H1 (cell line): ENCODE measurements around the gene ADAMTS3. TPM values are rescaled to one million over a fixed set of nuclear protein-coding genes. Genes with fewer than 3 reads are reported as not detected.

Source experiments
- CTCF ChIA-PET: fragments of 300-600 bp; sonication (Branson Sonifier 250); formaldehyde crosslinking; loops from one replicate; lab custom pipeline; 2021; ENCODE audit not compliant: partially characterized antibody; lab: Charles Lee
- POLR2A ChIA-PET: fragments of 300-600 bp; sonication (Branson Sonifier 250); formaldehyde crosslinking; loops from one replicate; lab custom pipeline; 2021; ENCODE audit warnings: inconsistent platforms; ENCODE audit not compliant: partially characterized antibody; lab: Charles Lee
- DNase-seq, 2 experiments: peaks; one replicate each; pipeline versions ENCODE4 v3.0.0 to v3.0.0-alpha.2; 2010 to 2022; ENCODE audit warnings: low spot score in 2 of 2, low read depth in 1 of 2, mixed read lengths in 1 of 2
- FAIRE-seq: peaks from 2 replicates; lab custom pipeline; 2011; peaks lifted over from hg19 to GRCh38; lab: Jason Lieb, UNC
- H2AFZ ChIP-seq: 2 replicates; pipeline ENCODE4 v1.8.1; 2012; ENCODE audit warnings: low read length, inconsistent platforms
- H2AK5ac ChIP-seq: 2 replicates; pipeline ENCODE4 v1.6.1; 2013; ENCODE audit warnings: low read depth, low read length
- H2BK120ac ChIP-seq: replicated peaks from 2 replicates; pipeline ENCODE3; 2013; ENCODE audit warnings: low read depth, low read length, inconsistent platforms
- H2BK12ac ChIP-seq: 2 replicates; pipeline ENCODE4 v1.6.1; 2013; ENCODE audit warnings: low read depth, low read length
- H2BK15ac ChIP-seq: 2 replicates; pipeline ENCODE4 v1.6.1; 2013; ENCODE audit warnings: low read length
- H2BK20ac ChIP-seq: 2 replicates; pipeline ENCODE4 v1.6.1; 2013; ENCODE audit warnings: low read length
- H2BK5ac ChIP-seq: 2 replicates; pipeline ENCODE4 v1.6.1; 2013; ENCODE audit warnings: low read depth, low read length
- H3K14ac ChIP-seq: 2 replicates; pipeline ENCODE4 v1.6.1; 2013; ENCODE audit warnings: inconsistent platforms; ENCODE audit not compliant: insufficient read length
- H3K18ac ChIP-seq: 2 replicates; pipeline ENCODE4 v1.6.1; 2013; ENCODE audit warnings: low read length; ENCODE audit errors: extremely low read depth
- H3K23ac ChIP-seq: 2 replicates; pipeline ENCODE4 v1.6.1; 2013; ENCODE audit warnings: inconsistent platforms; ENCODE audit not compliant: insufficient read length
- H3K23me2 ChIP-seq: 2 replicates; pipeline ENCODE4 v1.6.1; 2013; ENCODE audit warnings: low read depth, low read length
- H3K27ac ChIP-seq: 2 replicates; pipeline ENCODE4 v1.6.1; 2011; ENCODE audit warnings: low read depth, low read length, inconsistent platforms
- H3K27me3 ChIP-seq, 4 experiments: replicated peaks in 1 of 4; 1 replicate in 1 of 4; 2 replicates in 3 of 4; pipeline versions ENCODE4 v1.6.1 to v1.8.1; 2011 to 2013; ENCODE audit warnings: low read length in 3 of 4, mild to moderate bottlenecking in 3 of 4, inconsistent platforms in 2 of 4, mixed read lengths in 2 of 4, moderate library complexity in 1 of 4; ENCODE audit not compliant: control insufficient read depth in 3 of 4, insufficient read depth in 3 of 4; ENCODE audit errors: extremely low read depth in 1 of 4
- H3K36me3 ChIP-seq, 4 experiments: 2 replicates each; pipeline versions ENCODE4 v1.6.1 to v1.8.1; 2011 to 2013; ENCODE audit warnings: mild to moderate bottlenecking in 4 of 4, low read length in 3 of 4, moderate library complexity in 2 of 4, control low read depth in 1 of 4, inconsistent platforms in 1 of 4; ENCODE audit not compliant: insufficient read depth in 4 of 4, control insufficient read depth in 2 of 4
- H3K4ac ChIP-seq: replicated peaks from 2 replicates; pipeline ENCODE3; 2013; ENCODE audit warnings: low read length, low read depth, mixed read lengths, inconsistent platforms; ENCODE audit not compliant: insufficient read length
- H3K4me1 ChIP-seq, 4 experiments: replicated peaks in 1 of 4; 1 replicate in 1 of 4; 2 replicates in 3 of 4; pipeline versions ENCODE4 v1.6.1 to v1.8.1; 2011 to 2013; ENCODE audit warnings: low read length in 3 of 4, inconsistent platforms in 2 of 4, mixed read lengths in 1 of 4; ENCODE audit not compliant: insufficient read depth in 4 of 4, control insufficient read depth in 3 of 4
- H3K4me2 ChIP-seq, 2 experiments: 2 replicates each; pipeline versions ENCODE4 v1.6.1 to v1.8.1; 2011 to 2013; ENCODE audit warnings: low read depth in 2 of 2, low read length in 2 of 2, control low read depth in 1 of 2, inconsistent platforms in 1 of 2, mild to moderate bottlenecking in 1 of 2; ENCODE audit not compliant: insufficient read depth in 1 of 2
- H3K4me3 ChIP-seq, 4 experiments: fragments of 200-600, 300-600 bp in 1 of 4; sonication (generic), shearing (Covaris generic), sonication (Bioruptor Twin) in 1 of 4; 2 replicates each; pipeline versions ENCODE4 v1.5.1 to v1.8.1; 2011 to 2016; ENCODE audit warnings: low read length in 4 of 4, low read depth in 3 of 4, control low read depth in 2 of 4, inconsistent platforms in 2 of 4, mild to moderate bottlenecking in 2 of 4, mixed read lengths in 1 of 4, moderate library complexity in 1 of 4; ENCODE audit not compliant: insufficient read depth in 2 of 4; ENCODE audit errors: extremely low read depth in 1 of 4
- H3K56ac ChIP-seq: replicated peaks from 2 replicates; pipeline ENCODE3; 2013; ENCODE audit warnings: low read depth, mild to moderate bottlenecking, mixed read lengths, low read length, inconsistent platforms; ENCODE audit not compliant: insufficient read length
- H3K79me1 ChIP-seq: 2 replicates; pipeline ENCODE4 v1.6.1; 2013; ENCODE audit warnings: low read depth, low read length, control low read depth
- H3K79me2 ChIP-seq, 2 experiments: 2 replicates each; pipeline versions ENCODE4 v1.6.1 to v1.8.1; 2012 to 2013; ENCODE audit warnings: low read length in 2 of 2, mild to moderate bottlenecking in 2 of 2, inconsistent platforms in 1 of 2; ENCODE audit not compliant: insufficient read depth in 2 of 2, control insufficient read depth in 1 of 2
- H3K9ac ChIP-seq, 4 experiments: replicated peaks in 1 of 4; 1 replicate in 1 of 4; 2 replicates in 3 of 4; pipeline versions ENCODE4 v1.6.1 to v1.8.1; 2011 to 2013; ENCODE audit warnings: low read depth in 3 of 4, low read length in 3 of 4, control low read depth in 2 of 4, mild to moderate bottlenecking in 2 of 4, moderate library complexity in 2 of 4, inconsistent platforms in 1 of 4; ENCODE audit errors: extremely low read depth in 1 of 4
- H3K9me3 ChIP-seq, 2 experiments: 2 replicates each; pipeline versions ENCODE4 v1.6.1 to v1.8.1; 2012 to 2013; ENCODE audit warnings: mild to moderate bottlenecking in 2 of 2, moderate library complexity in 2 of 2, control low read depth in 1 of 2, inconsistent platforms in 1 of 2, low read depth in 1 of 2, low read length in 1 of 2, mixed read lengths in 1 of 2; ENCODE audit not compliant: insufficient read depth in 2 of 2
- H4K20me1 ChIP-seq, 2 experiments: replicated peaks in 1 of 2; 2 replicates each; pipeline versions ENCODE3 to v1.8.1; 2011 to 2013; ENCODE audit warnings: inconsistent platforms in 2 of 2, low read length in 2 of 2, mild to moderate bottlenecking in 1 of 2; ENCODE audit not compliant: insufficient read depth in 2 of 2, control insufficient read depth in 1 of 2
- H4K5ac ChIP-seq: 2 replicates; pipeline ENCODE4 v1.6.1; 2013; ENCODE audit warnings: low read length, low read depth, mixed read lengths, inconsistent platforms; ENCODE audit not compliant: insufficient read length
- H4K8ac ChIP-seq: 2 replicates; pipeline ENCODE4 v1.8.0; 2013; ENCODE audit warnings: mild to moderate bottlenecking, moderate library complexity, low read length, inconsistent platforms; ENCODE audit not compliant: insufficient read depth; ENCODE audit errors: extremely low read depth
- H4K91ac ChIP-seq: replicated peaks from 2 replicates; pipeline ENCODE3; 2013; ENCODE audit warnings: low read length, mixed read lengths, inconsistent platforms; ENCODE audit not compliant: insufficient read length
- CTBP2 ChIP-seq: IDR thresholded peaks from 2 replicates; pipeline ENCODE4 v1.7.0; 2011; ENCODE audit warnings: borderline replicate concordance, mild to moderate bottlenecking, moderate library complexity, mixed read lengths, low read length; ENCODE audit not compliant: insufficient read depth, insufficient read length
- EGR1 ChIP-seq: IDR thresholded peaks from 2 replicates; pipeline ENCODE4 v1.6.1; 2011; ENCODE audit warnings: low read depth, low read length, borderline replicate concordance
- EP300 ChIP-seq, 2 experiments: IDR thresholded peaks; 1 replicate in 1 of 2; 2 replicates in 1 of 2; pipeline ENCODE4 v1.6.1; 2011 to 2012; ENCODE audit warnings: low read depth in 2 of 2, low read length in 2 of 2, mild to moderate bottlenecking in 2 of 2, borderline replicate concordance in 1 of 2, inconsistent platforms in 1 of 2, moderate library complexity in 1 of 2
- EZH2 ChIP-seq: fragments of 200-600 bp; sonication (generic); IDR thresholded peaks from 2 replicates; pipeline ENCODE4 v1.7.1; 2012; ENCODE audit warnings: low read depth, mild to moderate bottlenecking, moderate library complexity, low read length, inconsistent platforms; ENCODE audit not compliant: severe bottlenecking
- JUND ChIP-seq: IDR thresholded peaks from 2 replicates; pipeline ENCODE4 v1.6.1; 2011; ENCODE audit warnings: mild to moderate bottlenecking, improper control_type of control experiment, low read length
- KDM4A ChIP-seq: IDR thresholded peaks from one replicate; pipeline ENCODE4 v1.7.1; 2012; ENCODE audit warnings: low read depth, mild to moderate bottlenecking, moderate library complexity, low read length, inconsistent platforms; ENCODE audit not compliant: severe bottlenecking
- MAFK ChIP-seq: IDR thresholded peaks from 2 replicates; pipeline ENCODE4 v1.6.1; 2012; ENCODE audit warnings: low read depth, mild to moderate bottlenecking, improper control_type of control experiment, low read length
- NANOG ChIP-seq: IDR thresholded peaks from 2 replicates; pipeline ENCODE4 v1.6.1; 2011; ENCODE audit warnings: low read length, low read depth, mild to moderate bottlenecking, inconsistent platforms; ENCODE audit not compliant: insufficient read depth, poor library complexity, severe bottlenecking
- RBBP5 ChIP-seq: IDR thresholded peaks from 2 replicates; pipeline ENCODE4 v1.7.1; 2012; ENCODE audit warnings: low read depth, mild to moderate bottlenecking, inconsistent platforms, low read length, moderate library complexity, borderline replicate concordance
- RFX5 ChIP-seq: IDR thresholded peaks from 2 replicates; pipeline ENCODE4 v1.6.1; 2011; ENCODE audit warnings: low read depth, low read length, improper control_type of control experiment, borderline replicate concordance
- SP4 ChIP-seq: IDR thresholded peaks from 2 replicates; pipeline ENCODE4 v1.6.1; 2012; ENCODE audit warnings: low read length, inconsistent platforms
- TAF1 ChIP-seq: IDR thresholded peaks from 2 replicates; pipeline ENCODE4 v1.6.1; 2011; ENCODE audit warnings: mild to moderate bottlenecking, low read depth, low read length
- TCF12 ChIP-seq: IDR thresholded peaks from 2 replicates; pipeline ENCODE4 v1.6.1; 2011; ENCODE audit warnings: low read depth, mild to moderate bottlenecking, low read length
- WGBS, 2 experiments: shearing (Covaris generic) in 1 of 2; methylation state at CpG; one replicate each; pipeline versions ENCODE4 v1.1.6 to v1.1.7; 2013 to 2015; ENCODE audit warnings: low lambda C conversion rate in 2 of 2, mixed read lengths in 2 of 2, inconsistent platforms in 1 of 2, low coverage in 1 of 2, missing lambda C conversion rate in 1 of 2; ENCODE audit not compliant: insufficient replicate concordance in 2 of 2, insufficient coverage in 1 of 2, insufficient read length in 1 of 2; ENCODE audit errors: extremely low coverage in 1 of 2, missing lambda C conversion rate in 1 of 2; 5-methylcytosine and 5-hydroxymethylcytosine counted together
- polyA plus RNA-seq, 7 experiments: library from polyadenylated mRNA; depleted of rRNA in 3 of 7; stranded (reverse) in 5 of 7; unstranded in 2 of 7; fragments of >200 nt in 5 of 7; fragments of 200-250 nt in 2 of 7; gene quantifications; 1 replicate in 5 of 7; 2 replicates in 1 of 7; 4 replicates in 1 of 7; pipeline versions ENCODE4 v1.2.1 to v1.2.3, GENCODE V29; 2011 to 2013; ENCODE audit warnings: missing spikeins in 2 of 7, mixed read lengths in 2 of 7
- total RNA-seq: library from RNA; stranded (reverse); fragmentation: NEBNext Ultra II Directional; extraction: Animal tissue kit (Norgen Biotek cat#: 25700); gene quantifications from 2 replicates; pipeline ENCODE4 v1.2.1, GENCODE V29; 2021

ADAMTS3 gene
- total and polyA plus RNA-seq, 2 of the 8 experiments (the other 6 are each of a cell fraction or from before 2014, with no cell fraction given), result 1.3 to 3.4 TPM

DNA sequence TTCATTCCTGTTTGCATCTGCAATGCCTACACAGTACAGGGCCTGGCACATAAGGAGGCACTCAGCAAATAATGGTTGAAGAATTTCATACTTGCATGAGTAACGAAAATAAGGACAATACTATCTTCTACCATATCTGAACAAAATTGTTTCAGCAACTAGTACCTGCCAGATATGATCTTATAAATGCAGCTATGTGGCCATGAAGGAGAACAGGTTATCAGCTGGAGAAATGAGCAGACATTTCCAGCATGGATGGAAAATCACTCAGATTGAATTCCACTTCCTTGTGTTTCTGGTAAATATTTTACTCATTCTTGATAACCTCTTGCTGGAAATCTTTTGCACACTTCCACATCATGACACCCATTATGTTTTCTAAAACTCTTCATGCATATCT, 204.0 kb downstream of the ADAMTS3 start:
- Histone ChIP-seq H4K5ac (no peak overlapping the region), H3K79me2 (no peaks in the 10 kb centered on the region), H3K4me1 (no peaks in the 10 kb centered on the region), H2BK5ac (no peak overlapping the region), H2AFZ (no peak overlapping the region), H3K4ac (no peak overlapping the region), H3K23me2 (no peaks in the 10 kb centered on the region), H3K18ac (no peak overlapping the region), H2AK5ac (no peak overlapping the region), H3K4me3 (no peak overlapping the region), H3K79me1 (no peaks in the 10 kb centered on the region), H2BK15ac (no peak overlapping the region), H3K27ac (no peak overlapping the region), H4K8ac (no peak overlapping the region), H2BK12ac (no peak overlapping the region), H3K27me3 (no peaks in the 10 kb centered on the region), H3K23ac (no peak overlapping the region), H3K9ac (no peak overlapping the region), H4K20me1 (no peaks in the 10 kb centered on the region), H3K4me2 (no peak overlapping the region), H3K56ac (no peak overlapping the region), H3K14ac (no peak overlapping the region), H3K9me3 (no peaks in the 10 kb centered on the region), H4K91ac (no peak overlapping the region), H3K36me3 (no peaks in the 10 kb centered on the region), H2BK120ac (no peak overlapping the region), H2BK20ac (no peak overlapping the region)
- ChIA-PET CTCF (no interaction called here), POLR2A (no interaction called here)
- no peak for FAIRE-seq
- TF ChIP-seq SP4, result no peak
- no peak for TF ChIP-seq CTBP2
- no peak for TF ChIP-seq EGR1
- TF ChIP-seq TAF1, result no peak
- no peak for TF ChIP-seq EP300 (IDR thresholded peaks at IDR 0.05; ENCODE audit: borderline replicate concordance in 1 of 2, low read depth in 2 of 2, low read length in 2 of 2)
- no peak for TF ChIP-seq EZH2
- no peak for TF ChIP-seq KDM4A
- no peak for TF ChIP-seq JUND
- TF ChIP-seq RFX5, result no peak
- no peak for TF ChIP-seq RBBP5
- TF ChIP-seq NANOG, result no peak
- no peak for TF ChIP-seq TCF12
- TF ChIP-seq MAFK, result no peak
- DNase-seq, result no peak
- 100% methylated on average over 1 of the region's 1 CpG; no CpG with 5 or more reads in 1 of the 2 experiments for WGBS, 2 experiments
